ENCODE measurements around the gene ZNF598.

- no peak for TF ChIP-seq EZH2 (IDR thresholded peaks at IDR 0.05; ENCODE audit: borderline replicate concordance, low read depth, low read length, poor library complexity, severe bottlenecking)
- TF ChIP-seq, protein P1, sequence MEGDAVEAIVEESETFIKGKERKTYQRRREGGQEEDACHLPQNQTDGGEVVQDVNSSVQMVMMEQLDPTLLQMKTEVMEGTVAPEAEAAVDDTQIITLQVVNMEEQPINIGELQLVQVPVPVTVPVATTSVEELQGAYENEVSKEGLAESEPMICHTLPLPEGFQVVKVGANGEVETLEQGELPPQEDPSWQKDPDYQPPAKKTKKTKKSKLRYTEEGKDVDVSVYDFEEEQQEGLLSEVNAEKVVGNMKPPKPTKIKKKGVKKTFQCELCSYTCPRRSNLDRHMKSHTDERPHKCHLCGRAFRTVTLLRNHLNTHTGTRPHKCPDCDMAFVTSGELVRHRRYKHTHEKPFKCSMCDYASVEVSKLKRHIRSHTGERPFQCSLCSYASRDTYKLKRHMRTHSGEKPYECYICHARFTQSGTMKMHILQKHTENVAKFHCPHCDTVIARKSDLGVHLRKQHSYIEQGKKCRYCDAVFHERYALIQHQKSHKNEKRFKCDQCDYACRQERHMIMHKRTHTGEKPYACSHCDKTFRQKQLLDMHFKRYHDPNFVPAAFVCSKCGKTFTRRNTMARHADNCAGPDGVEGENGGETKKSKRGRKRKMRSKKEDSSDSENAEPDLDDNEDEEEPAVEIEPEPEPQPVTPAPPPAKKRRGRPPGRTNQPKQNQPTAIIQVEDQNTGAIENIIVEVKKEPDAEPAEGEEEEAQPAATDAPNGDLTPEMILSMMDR (conservative IDR thresholded peaks at IDR 0.05; ENCODE audit: low read depth, low read length): no peak
Observed at GRCh38 chr16:1991948-1992703, 17.5 kb downstream of the ZNF598 start.
